GM13976 (cell line): Measurements from ENCODE around the gene GPALPP1.
"Not testable (repeated sequence)": the region's sequence is repeated elsewhere in the genome, so short reads cannot be mapped to it uniquely, and the experiment has no call there.

Experiments used
- DNase-seq: peaks from one replicate; pipeline ENCODE4 v3.0.0; 2012; ENCODE audit warnings: low spot score
- CTCF ChIP-seq: IDR thresholded peaks from 2 replicates; pipeline ENCODE4 v1.5.1; 2012; ENCODE audit warnings: borderline replicate concordance, mild to moderate bottlenecking; ENCODE audit not compliant: insufficient read depth; ENCODE audit errors: extremely low read depth, missing control alignments, control extremely low read depth
- in situ Hi-C: fragments of 300-500 bp; cut with MboI; formaldehyde crosslinking; loops from one replicate; pipeline ENCODE4 v1.12.0; 2022; ENCODE audit warnings: low sequenced_read_pairs, mixed read lengths, inconsistent platforms; ENCODE audit not compliant: unreplicated experiment

The GPALPP1 gene

GRCh38 chr13:45060062-45060461, 70.7 kb downstream of the GPALPP1 start:
- TF ChIP-seq CTCF: no peak
- in situ Hi-C loops: no loop called here
- DNase-seq: no peak

- no peak for TF ChIP-seq CTCF
- no peak for DNase-seq
- in situ Hi-C loops: no loop called here
These were observed 74.0 kb downstream of the GPALPP1 start for GRCh38 chr13:45063261-45063860.

DNA sequence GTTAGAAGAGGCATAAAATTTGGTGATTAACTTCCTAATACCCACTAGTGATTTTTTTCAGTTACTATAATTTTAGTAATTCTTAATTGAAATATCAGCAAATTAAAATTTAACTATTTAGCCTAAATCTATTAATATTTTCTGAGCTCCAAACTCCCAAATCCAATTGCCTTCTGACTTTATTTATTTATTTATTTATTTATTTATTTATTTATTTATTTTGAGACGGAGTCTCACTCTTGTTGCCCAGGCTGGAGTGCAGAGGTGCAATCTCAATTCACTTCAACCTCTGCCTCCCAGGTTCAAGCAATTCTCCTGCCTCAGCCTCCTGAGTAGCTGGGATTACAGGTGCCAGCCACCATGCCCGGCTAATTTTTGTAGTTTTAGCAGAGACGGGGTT, 74.6 kb downstream of the GPALPP1 start:
- DNase-seq, in situ Hi-C loops: not testable (repeated sequence)

DNA sequence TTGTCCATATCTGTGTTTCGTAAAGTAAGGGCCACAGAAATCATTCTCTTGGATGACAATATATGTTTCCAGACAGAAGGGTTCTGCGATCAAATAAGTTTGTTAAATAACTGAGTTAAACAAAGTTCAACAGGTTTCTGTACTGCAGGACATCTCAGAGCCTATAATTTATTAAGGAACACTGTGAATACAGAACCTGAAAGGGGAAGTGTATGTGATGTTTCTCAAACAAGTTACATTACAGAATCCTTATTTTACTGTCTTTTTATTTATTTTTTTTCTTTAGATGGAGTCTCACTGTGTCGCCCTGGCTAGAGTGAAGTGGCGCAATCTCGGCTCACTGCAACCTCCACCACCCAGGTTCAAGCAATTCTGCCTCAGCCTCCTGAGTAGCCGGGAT, 75.6 kb downstream of the GPALPP1 start:
- no peak for DNase-seq
- in situ Hi-C loops: no loop called here
- no peak for TF ChIP-seq CTCF

DNA sequence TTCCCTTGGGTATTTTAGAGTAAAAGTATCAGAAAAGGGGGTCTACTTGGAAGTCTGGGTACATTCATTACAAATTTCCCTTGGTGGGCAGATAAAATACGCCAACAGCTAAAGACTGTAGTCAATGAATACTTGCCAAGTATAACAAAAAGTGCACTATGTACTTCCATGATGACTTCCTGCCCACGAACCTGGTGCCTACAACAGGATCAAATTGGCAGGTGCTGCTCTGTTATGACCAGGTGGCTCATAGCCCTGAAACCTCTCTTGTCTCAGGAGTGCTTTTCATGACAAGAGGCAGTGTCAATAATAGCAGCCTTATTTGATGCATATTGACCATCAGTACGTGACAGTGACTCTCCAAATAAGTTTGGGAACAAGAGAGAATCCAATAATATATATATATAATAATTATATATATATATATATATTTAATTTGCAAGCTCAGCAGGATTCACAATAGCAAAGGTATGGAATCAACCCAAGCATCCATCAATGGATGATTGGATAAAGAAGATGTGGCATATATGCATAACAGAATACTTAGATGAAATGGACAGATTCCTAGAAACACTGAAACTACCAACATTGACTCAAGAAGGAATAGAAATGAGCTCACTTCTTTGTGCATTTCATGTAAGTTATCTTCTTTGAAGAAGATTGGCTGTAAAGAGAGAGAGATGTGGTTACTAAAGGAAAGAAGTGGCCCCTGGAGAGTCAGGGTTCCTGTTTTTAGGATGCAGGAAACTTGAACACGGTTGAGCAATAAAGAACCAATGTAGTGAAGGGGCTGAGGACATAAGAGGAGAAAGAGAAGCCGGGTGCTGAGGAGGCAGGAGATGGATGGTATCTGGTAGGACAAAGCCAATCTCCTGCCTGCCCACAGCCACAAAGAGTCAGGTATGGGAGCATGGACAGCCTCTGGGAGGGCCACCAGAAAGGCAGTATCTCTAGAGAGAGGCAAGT, 79.0 kb downstream of the GPALPP1 start:
- no peak for TF ChIP-seq CTCF
- DNase-seq: no peak
- in situ Hi-C loops: no loop called here

- in situ Hi-C loops: no loop called here
- TF ChIP-seq CTCF: no peak
- no peak for DNase-seq
These were observed 84.5 kb downstream of the GPALPP1 start for GRCh38 chr13:45073809-45074208.

DNA sequence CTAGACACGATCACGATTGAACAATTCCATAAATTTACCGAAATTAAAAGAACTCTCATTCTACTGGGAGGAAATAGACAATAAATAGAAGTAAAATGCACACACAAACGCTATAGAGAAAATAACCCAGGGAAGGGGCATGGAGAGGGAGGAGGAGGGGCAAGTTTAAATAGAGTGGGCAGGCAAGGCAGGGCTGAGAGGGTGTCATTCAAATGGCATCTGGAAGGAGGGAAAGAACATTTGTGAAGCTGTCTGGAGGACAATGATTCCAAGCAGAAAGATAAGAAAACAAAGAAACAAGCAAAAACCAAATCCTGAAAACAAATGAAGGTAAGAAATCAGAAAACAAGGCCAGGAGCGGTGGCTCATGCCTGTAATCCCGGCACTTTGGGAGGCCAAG, 85.4 kb downstream of the GPALPP1 start:
- no peak for TF ChIP-seq CTCF
- DNase-seq: no peak
- in situ Hi-C loops: no loop called here
